Brain microvascular endothelial cell (primary cell): ENCODE measurements around the gene STAMBP.

Experiments
- DNase-seq: peaks from one replicate; pipeline ENCODE4 v3.0.0-alpha.2; 2020
- H3K27ac ChIP-seq: fragments of 250-450 bp; sonication (Bioruptor Pico); 2 replicates; pipeline ENCODE4 v1.5.1; 2020; ENCODE audit warnings: mild to moderate bottlenecking, moderate library complexity
- H3K27me3 ChIP-seq: fragments of 250-450 bp; sonication (Bioruptor Pico); replicated peaks from 2 replicates; pipeline ENCODE4 v1.5.1; 2020; ENCODE audit warnings: mild to moderate bottlenecking
- H3K36me3 ChIP-seq: fragments of 250-450 bp; sonication (Bioruptor Pico); replicated peaks from 2 replicates; pipeline ENCODE4 v1.5.1; 2020; ENCODE audit warnings: mild to moderate bottlenecking
- H3K4me3 ChIP-seq: 2 replicates; pipeline ENCODE4 v1.5.1; 2011; ENCODE audit warnings: low read depth, mild to moderate bottlenecking, control low read depth, low read length, moderate library complexity
- in situ Hi-C: cut with HindIII; loops from 2 replicates; pipeline ENCODE4 v1.10.0; 2017; ENCODE audit warnings: low sequenced_read_pairs, low pct_ligation_motif_present
- TF ChIP-seq, protein P1 (sequence below): IDR thresholded peaks from 2 replicates; pipeline ENCODE4 v1.5.1; 2011; ENCODE audit warnings: low read depth, mild to moderate bottlenecking, moderate library complexity, low read length, control low read depth, inconsistent platforms; ENCODE audit errors: missing control alignments

The STAMBP gene

DNA sequence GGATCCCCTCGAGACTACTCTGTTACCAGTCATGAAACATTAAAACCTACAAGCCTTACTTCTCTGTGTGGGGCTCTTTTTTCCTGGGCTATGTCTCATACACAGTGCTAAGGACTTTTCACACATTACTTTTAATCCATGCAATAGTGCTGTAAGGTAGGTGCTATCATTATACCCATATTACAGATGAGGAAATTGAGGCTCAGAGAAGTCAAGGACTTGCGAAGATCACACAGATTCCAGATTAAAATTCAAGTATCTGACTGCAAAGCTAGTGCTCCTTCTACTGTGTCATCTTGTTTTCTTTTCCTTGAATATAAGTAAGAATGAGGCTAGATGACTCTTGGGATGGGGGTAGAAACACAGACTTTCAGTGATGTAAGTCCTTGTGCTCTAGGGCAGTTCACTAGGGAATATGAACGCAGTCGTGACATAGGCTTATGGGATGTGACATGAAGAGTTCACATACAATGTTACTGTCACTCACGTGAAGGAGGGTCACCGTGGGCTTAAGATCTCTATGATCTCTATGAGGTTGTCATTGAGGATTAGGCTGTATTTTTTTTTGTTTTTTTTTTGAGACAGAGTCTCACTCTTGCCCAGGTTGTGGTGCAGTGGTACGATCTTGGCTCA lies 91.0 kb downstream of the STAMBP start:
- no peak overlapping the region for H3K4me3 ChIP-seq
- DNase-seq: no peak
- no peaks in the 10 kb centered on the region for H3K36me3 ChIP-seq
- H3K27me3 ChIP-seq: no peaks in the 10 kb centered on the region
- TF ChIP-seq, protein P1, sequence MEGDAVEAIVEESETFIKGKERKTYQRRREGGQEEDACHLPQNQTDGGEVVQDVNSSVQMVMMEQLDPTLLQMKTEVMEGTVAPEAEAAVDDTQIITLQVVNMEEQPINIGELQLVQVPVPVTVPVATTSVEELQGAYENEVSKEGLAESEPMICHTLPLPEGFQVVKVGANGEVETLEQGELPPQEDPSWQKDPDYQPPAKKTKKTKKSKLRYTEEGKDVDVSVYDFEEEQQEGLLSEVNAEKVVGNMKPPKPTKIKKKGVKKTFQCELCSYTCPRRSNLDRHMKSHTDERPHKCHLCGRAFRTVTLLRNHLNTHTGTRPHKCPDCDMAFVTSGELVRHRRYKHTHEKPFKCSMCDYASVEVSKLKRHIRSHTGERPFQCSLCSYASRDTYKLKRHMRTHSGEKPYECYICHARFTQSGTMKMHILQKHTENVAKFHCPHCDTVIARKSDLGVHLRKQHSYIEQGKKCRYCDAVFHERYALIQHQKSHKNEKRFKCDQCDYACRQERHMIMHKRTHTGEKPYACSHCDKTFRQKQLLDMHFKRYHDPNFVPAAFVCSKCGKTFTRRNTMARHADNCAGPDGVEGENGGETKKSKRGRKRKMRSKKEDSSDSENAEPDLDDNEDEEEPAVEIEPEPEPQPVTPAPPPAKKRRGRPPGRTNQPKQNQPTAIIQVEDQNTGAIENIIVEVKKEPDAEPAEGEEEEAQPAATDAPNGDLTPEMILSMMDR: no peak
- H3K27ac ChIP-seq: no peak overlapping the region
- in situ Hi-C loops: no loop called here

DNA sequence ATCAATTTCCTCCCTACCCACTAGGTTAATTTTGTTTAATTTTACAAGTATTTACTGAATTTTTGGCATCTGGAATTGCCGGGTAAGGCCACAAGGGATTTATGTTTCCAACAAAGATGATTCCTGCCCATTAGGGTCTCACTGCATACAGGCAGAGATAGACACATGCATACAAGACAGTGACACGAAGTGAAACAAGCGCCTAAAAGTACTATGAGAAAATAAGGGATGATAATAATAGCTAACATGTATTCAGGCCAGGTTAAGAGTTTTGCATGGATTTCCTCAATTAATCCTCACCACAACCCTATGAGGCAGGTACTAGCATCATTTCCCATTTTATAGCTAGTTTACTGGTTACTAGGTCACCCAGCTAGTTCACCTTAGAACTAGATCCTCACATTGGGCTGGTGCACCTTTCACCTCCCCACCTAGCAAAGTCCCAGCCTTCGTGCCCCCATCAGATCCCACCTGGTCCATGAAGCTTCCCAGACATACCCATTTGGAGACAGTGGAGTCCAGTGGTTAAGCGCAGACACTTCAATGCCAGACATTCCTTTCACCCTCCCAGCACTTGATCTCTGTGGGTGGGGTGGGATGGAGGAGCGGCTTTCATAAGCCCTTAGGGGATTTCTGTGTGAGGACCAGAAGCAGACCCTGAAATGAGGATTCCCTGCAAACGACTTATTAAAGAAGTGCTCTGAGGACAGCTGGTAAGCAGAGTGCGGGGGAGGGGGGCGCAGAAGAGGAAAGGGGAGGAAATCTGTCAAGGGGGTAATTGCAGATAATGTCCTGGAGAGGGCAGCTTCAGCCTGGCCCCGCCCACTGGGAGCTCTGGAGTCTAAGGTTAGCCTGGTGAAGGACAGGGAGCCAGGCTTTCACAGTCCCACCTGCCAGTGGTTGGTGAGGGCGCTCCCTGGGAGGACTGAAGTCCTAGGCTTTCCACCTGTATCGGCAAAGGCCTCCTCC lies 92.1 kb downstream of the STAMBP start:
- H3K27ac ChIP-seq: no peak overlapping the region
- no peak for DNase-seq
- H3K4me3 ChIP-seq: no peak overlapping the region
- no peaks in the 10 kb centered on the region for H3K36me3 ChIP-seq
- no peaks in the 10 kb centered on the region for H3K27me3 ChIP-seq
- TF ChIP-seq, protein P1: peak; percentile 39
- in situ Hi-C loops: no loop called here

DNA sequence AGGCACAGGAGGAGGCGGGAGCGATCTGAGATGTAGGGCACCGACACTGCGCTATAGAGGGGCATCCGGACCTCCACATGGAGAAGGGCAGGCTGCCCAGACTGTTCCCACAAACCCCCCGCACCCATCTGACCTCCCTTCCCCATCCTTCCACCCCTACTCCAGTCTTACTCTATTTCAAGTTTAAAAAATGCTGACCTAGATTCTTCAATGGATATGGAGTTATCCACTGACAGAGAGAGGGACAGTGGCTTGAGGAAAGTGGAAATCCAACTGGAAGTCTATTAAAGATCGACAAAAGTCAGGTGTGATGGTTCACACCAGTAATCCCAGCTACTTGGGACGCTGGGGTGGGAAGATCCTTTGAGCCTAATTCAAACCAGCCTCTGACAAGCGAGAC lies 92.8 kb downstream of the STAMBP start:
- no peak overlapping the region for H3K4me3 ChIP-seq

DNA sequence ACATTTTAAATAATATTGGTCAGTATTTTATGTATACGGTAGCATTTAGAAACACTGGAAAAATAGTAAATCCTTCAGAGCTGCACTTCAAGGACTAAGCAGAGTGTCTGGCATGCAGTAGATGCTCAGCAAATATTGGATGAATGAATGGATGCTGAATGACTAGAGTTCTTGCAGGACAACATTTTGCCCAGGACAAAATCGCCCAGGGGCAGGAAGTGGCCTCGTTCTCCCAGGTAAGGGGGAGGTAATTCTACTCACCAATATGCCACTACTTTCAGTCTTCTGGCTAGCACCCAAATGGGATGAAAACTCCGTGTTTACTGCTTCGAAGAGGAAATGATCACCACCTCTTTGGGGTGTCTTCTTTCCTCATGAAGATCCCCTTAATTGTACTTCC lies 93.9 kb downstream of the STAMBP start:
- Histone ChIP-seq H3K27me3 (no peaks in the 10 kb centered on the region), H3K4me3 (no peak overlapping the region), H3K36me3 (no peaks in the 10 kb centered on the region), H3K27ac (no peak overlapping the region)
- TF ChIP-seq, protein P1: no peak
- no peak for DNase-seq
- in situ Hi-C loops: no loop called here

More for the DNA sequence above, 92.8 kb downstream of the STAMBP start:
- no peak for DNase-seq
- in situ Hi-C loops: no loop called here
- H3K36me3 ChIP-seq: no peaks in the 10 kb centered on the region
- TF ChIP-seq, protein P1: no peak
- H3K27ac ChIP-seq: no peak overlapping the region
- H3K27me3 ChIP-seq: no peaks in the 10 kb centered on the region
